Ishikawa (cell line): ENCODE data around the gene PKNOX2.

Experiments
- CEBPB ChIP-seq: IDR thresholded peaks from 2 replicates; pipeline ENCODE4 v1.6.1; 2012
- CREB1 ChIP-seq: IDR thresholded peaks from 2 replicates; pipeline ENCODE4 v1.6.1; 2012; ENCODE audit warnings: low read depth
- EGR1 ChIP-seq: IDR thresholded peaks from 2 replicates; pipeline ENCODE4 v1.6.1; 2012
- EP300 ChIP-seq: IDR thresholded peaks from 2 replicates; pipeline ENCODE4 v1.6.1; 2012; ENCODE audit warnings: borderline replicate concordance
- FOXM1 ChIP-seq: IDR thresholded peaks from 2 replicates; pipeline ENCODE4 v1.6.1; 2012; ENCODE audit warnings: low read depth, borderline replicate concordance
- MAX ChIP-seq: IDR thresholded peaks from 2 replicates; pipeline ENCODE4 v1.6.1; 2012
- NFIC ChIP-seq: IDR thresholded peaks from 2 replicates; pipeline ENCODE4 v1.6.1; 2012
- RAD21 ChIP-seq: IDR thresholded peaks from 2 replicates; pipeline ENCODE4 v1.6.1; 2012; ENCODE audit warnings: low read depth
- REST ChIP-seq: IDR thresholded peaks from 2 replicates; pipeline ENCODE4 v1.6.1; 2012; ENCODE audit warnings: low read depth, mild to moderate bottlenecking
- TAF1 ChIP-seq: IDR thresholded peaks from 2 replicates; pipeline ENCODE4 v1.6.1; 2012; ENCODE audit warnings: low read depth, mild to moderate bottlenecking
- TCF12 ChIP-seq: IDR thresholded peaks from 2 replicates; pipeline ENCODE4 v1.6.1; 2012; ENCODE audit warnings: low read depth
- USF1 ChIP-seq: IDR thresholded peaks from 2 replicates; pipeline ENCODE4 v1.6.1; 2012
- YY1 ChIP-seq: IDR thresholded peaks from 2 replicates; pipeline ENCODE4 v1.6.1; 2012; ENCODE audit warnings: low read depth
- ZBTB7A ChIP-seq: IDR thresholded peaks from 2 replicates; pipeline ENCODE4 v1.6.1; 2012; ENCODE audit warnings: low read depth

- TF ChIP-seq TAF1 (no peak), REST (no peak), FOXM1 (no peak), CREB1 (no peak), EP300 (no peak), RAD21 (no peak), USF1 (no peak), MAX (no peak), CEBPB (no peak), NFIC (no peak), ZBTB7A (no peak), EGR1 (no peak), YY1 (no peak), TCF12 (no peak)
Measured at GRCh38 chr11:125464270-125464662, 299.7 kb downstream of the PKNOX2 start.
